ENCODE results near the gene HMGB4. TPM values are rescaled to one million over a fixed set of nuclear protein-coding genes. Genes with fewer than 3 reads are reported as not detected.

HMGB4 gene
- total and polyA plus RNA-seq, 9 of the 15 experiments (the other 6 are each of a cell fraction or from before 2014, with no cell fraction given) = not detected

- DNase-seq (ENCODE audit: extremely low read depth in 1 of 4, low spot score in 3 of 4) = no peak
- TF ChIP-seq HDAC1 (IDR thresholded peaks at IDR 0.05) = no peak
- TF ChIP-seq RBM25 (IDR thresholded peaks at IDR 0.05; ENCODE audit: low read depth, low read length, severe bottlenecking) = no peak
- TF ChIP-seq SIN3B (IDR thresholded peaks at IDR 0.05; ENCODE audit: low read depth) = no peak
- no peak for TF ChIP-seq YY1 (IDR thresholded peaks at IDR 0.05; ENCODE audit: borderline replicate concordance in 1 of 3, control insufficient read depth in 1 of 3, extremely low read depth in 1 of 3, insufficient read depth in 3 of 3, insufficient read length in 1 of 3, insufficient replicate concordance in 2 of 3, low read depth in 1 of 3, low read length in 2 of 3)
- no peak for TF ChIP-seq FOXA1 (IDR thresholded peaks at IDR 0.05; ENCODE audit: borderline replicate concordance)
- no peak for TF ChIP-seq ZNF668 (CRISPR knock-in tag; IDR thresholded peaks at IDR 0.05)
- TF ChIP-seq, protein P1, sequence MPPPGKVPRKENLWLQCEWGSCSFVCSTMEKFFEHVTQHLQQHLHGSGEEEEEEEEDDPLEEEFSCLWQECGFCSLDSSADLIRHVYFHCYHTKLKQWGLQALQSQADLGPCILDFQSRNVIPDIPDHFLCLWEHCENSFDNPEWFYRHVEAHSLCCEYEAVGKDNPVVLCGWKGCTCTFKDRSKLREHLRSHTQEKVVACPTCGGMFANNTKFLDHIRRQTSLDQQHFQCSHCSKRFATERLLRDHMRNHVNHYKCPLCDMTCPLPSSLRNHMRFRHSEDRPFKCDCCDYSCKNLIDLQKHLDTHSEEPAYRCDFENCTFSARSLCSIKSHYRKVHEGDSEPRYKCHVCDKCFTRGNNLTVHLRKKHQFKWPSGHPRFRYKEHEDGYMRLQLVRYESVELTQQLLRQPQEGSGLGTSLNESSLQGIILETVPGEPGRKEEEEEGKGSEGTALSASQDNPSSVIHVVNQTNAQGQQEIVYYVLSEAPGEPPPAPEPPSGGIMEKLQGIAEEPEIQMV (tag; conservative IDR thresholded peaks at IDR 0.05; ENCODE audit: low read depth) = no peak
- TF ChIP-seq, protein P2, sequence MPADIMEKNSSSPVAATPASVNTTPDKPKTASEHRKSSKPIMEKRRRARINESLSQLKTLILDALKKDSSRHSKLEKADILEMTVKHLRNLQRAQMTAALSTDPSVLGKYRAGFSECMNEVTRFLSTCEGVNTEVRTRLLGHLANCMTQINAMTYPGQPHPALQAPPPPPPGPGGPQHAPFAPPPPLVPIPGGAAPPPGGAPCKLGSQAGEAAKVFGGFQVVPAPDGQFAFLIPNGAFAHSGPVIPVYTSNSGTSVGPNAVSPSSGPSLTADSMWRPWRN (IDR thresholded peaks at IDR 0.05; ENCODE audit: low read depth) = no peak
- no peak for TF ChIP-seq PATZ1 (CRISPR knock-in tag; IDR thresholded peaks at IDR 0.05; ENCODE audit: borderline replicate concordance)
- no peak for TF ChIP-seq PTRF (tag; IDR thresholded peaks at IDR 0.05)
- TF ChIP-seq, protein P3, sequence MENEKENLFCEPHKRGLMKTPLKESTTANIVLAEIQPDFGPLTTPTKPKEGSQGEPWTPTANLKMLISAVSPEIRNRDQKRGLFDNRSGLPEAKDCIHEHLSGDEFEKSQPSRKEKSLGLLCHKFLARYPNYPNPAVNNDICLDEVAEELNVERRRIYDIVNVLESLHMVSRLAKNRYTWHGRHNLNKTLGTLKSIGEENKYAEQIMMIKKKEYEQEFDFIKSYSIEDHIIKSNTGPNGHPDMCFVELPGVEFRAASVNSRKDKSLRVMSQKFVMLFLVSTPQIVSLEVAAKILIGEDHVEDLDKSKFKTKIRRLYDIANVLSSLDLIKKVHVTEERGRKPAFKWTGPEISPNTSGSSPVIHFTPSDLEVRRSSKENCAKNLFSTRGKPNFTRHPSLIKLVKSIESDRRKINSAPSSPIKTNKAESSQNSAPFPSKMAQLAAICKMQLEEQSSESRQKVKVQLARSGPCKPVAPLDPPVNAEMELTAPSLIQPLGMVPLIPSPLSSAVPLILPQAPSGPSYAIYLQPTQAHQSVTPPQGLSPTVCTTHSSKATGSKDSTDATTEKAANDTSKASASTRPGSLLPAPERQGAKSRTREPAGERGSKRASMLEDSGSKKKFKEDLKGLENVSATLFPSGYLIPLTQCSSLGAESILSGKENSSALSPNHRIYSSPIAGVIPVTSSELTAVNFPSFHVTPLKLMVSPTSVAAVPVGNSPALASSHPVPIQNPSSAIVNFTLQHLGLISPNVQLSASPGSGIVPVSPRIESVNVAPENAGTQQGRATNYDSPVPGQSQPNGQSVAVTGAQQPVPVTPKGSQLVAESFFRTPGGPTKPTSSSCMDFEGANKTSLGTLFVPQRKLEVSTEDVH (IDR thresholded peaks at IDR 0.05; ENCODE audit: low read depth, partially characterized antibody) = no peak
- no peak for TF ChIP-seq CBX5 (IDR thresholded peaks at IDR 0.05; ENCODE audit: borderline replicate concordance, low read depth)
- no peak for TF ChIP-seq NFE2L1 (tag; IDR thresholded peaks at IDR 0.05; ENCODE audit: borderline replicate concordance, low read depth)
- TF ChIP-seq RBFOX2 (IDR thresholded peaks at IDR 0.05; ENCODE audit: low read depth, low read length) = no peak
Observed at GRCh38 chr1:33826711-33827110, 37.2 kb upstream of the HMGB4 start.

More at GRCh38 chr1:33826711-33827110, 37.2 kb upstream of the HMGB4 start:
- Histone ChIP-seq H4K20me1 (replicated peaks; ENCODE audit: control insufficient read depth, insufficient read depth, low read length) (no peaks in the 10 kb centered on the region; the same call in 1 of the 2 replicates), H3K27me3 (ENCODE audit: control insufficient read depth in 2 of 2, insufficient read depth in 2 of 2, low read length in 2 of 2) (no peaks in the 10 kb centered on the region; a peak in 1 of 5 replicates), H3K4me3 (no peak overlapping the region), H3K36me3 (ENCODE audit: control insufficient read depth, insufficient read depth, low read length) (no peaks in the 10 kb centered on the region), H3K9me1 (ENCODE audit: control insufficient read depth, insufficient read depth, low read length) (no peaks in the 10 kb centered on the region), H3K4me1 (replicated peaks in 1 of 2; ENCODE audit: control insufficient read depth in 2 of 2, insufficient read depth in 2 of 2, low read length in 2 of 2) (no peaks in the 10 kb centered on the region), H3K27ac (ENCODE audit: extremely low read depth, low read depth, low read length) (no peak overlapping the region), H3K9ac (ENCODE audit: insufficient read depth in 1 of 2, low read depth in 2 of 2, low read length in 2 of 2) (no peak overlapping the region), H3K9me3 (replicated peaks; ENCODE audit: control insufficient read depth, insufficient read depth, low read depth, low read length) (no peaks in the 10 kb centered on the region; the same call in 1 of the 2 replicates), H3K79me2 (ENCODE audit: control insufficient read depth, insufficient read depth, low read length) (no peaks in the 10 kb centered on the region), H2AFZ (ENCODE audit: low read depth, low read length) (no peak overlapping the region), H3K4me2 (ENCODE audit: insufficient read depth, low read length) (no peak overlapping the region)
- WGBS (ENCODE audit: insufficient coverage, low coverage, missing lambda C conversion rate) = 2% methylated on average over 5 of the region's 5 CpGs
- intact Hi-C loops (cut with micrococcal nuclease) = no loop called here
- FAIRE-seq = no peak
- in situ Hi-C loops (cut with MboI) = no loop called here
- no TSS peak for BruUV-seq (replicated peaks)
- CTCF ChIA-PET (ENCODE audit: low intra/inter-chr PET ratio) = no interaction called here
- ATAC-seq = no peak
- POLR2A ChIA-PET = no interaction called here

Measured in K562 (cell line).